Ammon's horn (tissue), 1 donor: ENCODE results near the gene TEP1.

Experiments used
- DNase-seq: peaks from one replicate; pipeline ENCODE4 v3.0.0-alpha.2; 2016; ENCODE audit warnings: low spot score

Gene TEP1

GRCh38 chr14:20429801-20430669 is 16.7 kb upstream of the TEP1 start:
- peak; percentile 59 for DNase-seq

- no peak for DNase-seq
Measured at GRCh38 chr14:20428802-20429201, 15.5 kb upstream of the TEP1 start.

GRCh38 chr14:20428010-20428365 is 14.7 kb upstream of the TEP1 start:
- no peak for DNase-seq

- DNase-seq: peak; percentile 54
Measured at GRCh38 chr14:20427231-20428009, 14.1 kb upstream of the TEP1 start.

- no peak for DNase-seq
Measured at GRCh38 chr14:20424851-20425250, 11.6 kb upstream of the TEP1 start.

GRCh38 chr14:20422886-20423285 is 9.6 kb upstream of the TEP1 start:
- DNase-seq: no peak

- DNase-seq: no peak
Measured at GRCh38 chr14:20421267-20421666, 8.0 kb upstream of the TEP1 start.

GRCh38 chr14:20419419-20419818 is 6.1 kb upstream of the TEP1 start:
- DNase-seq: no peak

GRCh38 chr14:20418501-20418909 is 5.2 kb upstream of the TEP1 start:
- no peak for DNase-seq

GRCh38 chr14:20417250-20418186 is 4.2 kb upstream of the TEP1 start:
- no peak for DNase-seq

GRCh38 chr14:20416223-20416622 is 2.9 kb upstream of the TEP1 start:
- DNase-seq: no peak

- peak; percentile 66 for DNase-seq
Measured at GRCh38 chr14:20415782-20416206, 2.5 kb upstream of the TEP1 start.

- peak; percentile 49 for DNase-seq
Measured at GRCh38 chr14:20413744-20414082, 412 bp upstream of the TEP1 start.

GRCh38 chr14:20412411-20412810 is 890 bp downstream of the TEP1 start:
- no peak for DNase-seq

- no peak for DNase-seq
Measured at GRCh38 chr14:20409226-20409625, 4.1 kb downstream of the TEP1 start.

GRCh38 chr14:20403521-20403920 is 9.8 kb downstream of the TEP1 start:
- DNase-seq: no peak

GRCh38 chr14:20400965-20401593 is 12.2 kb downstream of the TEP1 start:
- no peak for DNase-seq

- DNase-seq: no peak
Measured at GRCh38 chr14:20400589-20400964, 12.7 kb downstream of the TEP1 start.

- DNase-seq: no peak
Measured at GRCh38 chr14:20397511-20397910, 15.8 kb downstream of the TEP1 start.

- no peak for DNase-seq
Measured at GRCh38 chr14:20391505-20391904, 21.8 kb downstream of the TEP1 start.

- DNase-seq: no peak
Measured at GRCh38 chr14:20388159-20388558, 25.1 kb downstream of the TEP1 start.

GRCh38 chr14:20387576-20387975 is 25.7 kb downstream of the TEP1 start:
- no peak for DNase-seq
